Caco-2 (cell line): ENCODE data around the gene ZNF440. TPM values are rescaled to one million over a fixed set of nuclear protein-coding genes. Genes with fewer than 3 reads are reported as not detected.
"Not testable (repeated sequence)": the region's sequence is repeated elsewhere in the genome, so short reads cannot be mapped to it uniquely, and the experiment has no call there.

Experiments
- BruUV-seq: library from RNA; stranded (reverse); fragments of 400-500 nt; replicated peaks from 2 replicates; lab custom pipeline; 2021; lab: Mats Ljungman, UMichigan
- CTCF ChIA-PET: fragments of 300-600 bp; sonication (Branson Sonifier 250); formaldehyde crosslinking; loops from one replicate; lab custom pipeline; 2022; ENCODE audit warnings: antibody characterized with exemption; lab: Charles Lee
- POLR2A ChIA-PET: fragments of 300-600 bp; sonication (Branson Sonifier 250); formaldehyde crosslinking; loops from one replicate; lab custom pipeline; 2022; ENCODE audit warnings: antibody characterized with exemption; lab: Charles Lee
- DNase-seq, 2 experiments: peaks; one replicate each; pipeline versions ENCODE4 v3.0.0 to v3.0.0-alpha.2; 2020 to 2022
- H3K27me3 ChIP-seq: replicated peaks from 2 replicates; pipeline ENCODE4 v1.6.0; 2011; ENCODE audit warnings: low read length; ENCODE audit not compliant: control insufficient read depth, insufficient read depth
- H3K36me3 ChIP-seq: 2 replicates; pipeline ENCODE4 v1.5.1; 2011; ENCODE audit warnings: low read length; ENCODE audit not compliant: control insufficient read depth, insufficient read depth
- H3K4me1 ChIP-seq: fragments of 250-450 bp; sonication (Bioruptor Pico); 2 replicates; pipeline ENCODE4 v1.5.1; 2020; ENCODE audit warnings: mild to moderate bottlenecking
- H3K4me3 ChIP-seq: 2 replicates; pipeline ENCODE4 v1.5.1; 2011; ENCODE audit warnings: low read depth, mild to moderate bottlenecking, control low read depth, low read length
- H3K9me3 ChIP-seq: fragments of 250-450 bp; sonication (Bioruptor Pico); 2 replicates; pipeline ENCODE4 v1.5.1; 2020; ENCODE audit warnings: mild to moderate bottlenecking, moderate library complexity
- H3K27ac Mint-ChIP-seq: one replicate; pipeline ENCODE4 v1.8.0; 2022; ENCODE audit warnings: mixed read lengths; ENCODE audit not compliant: unreplicated experiment
- H3K27me3 Mint-ChIP-seq: one replicate; pipeline ENCODE4 v1.8.0; 2022; ENCODE audit warnings: mixed read lengths; ENCODE audit not compliant: insufficient read depth, unreplicated experiment
- H3K36me3 Mint-ChIP-seq: one replicate; pipeline ENCODE4 v1.8.0; 2022; ENCODE audit warnings: mild to moderate bottlenecking, mixed read lengths; ENCODE audit not compliant: insufficient read depth, unreplicated experiment
- H3K4me1 Mint-ChIP-seq: one replicate; pipeline ENCODE4 v1.8.0; 2022; ENCODE audit warnings: low read depth, mixed read lengths; ENCODE audit not compliant: unreplicated experiment
- H3K4me3 Mint-ChIP-seq: one replicate; pipeline ENCODE4 v1.8.0; 2022; ENCODE audit warnings: mild to moderate bottlenecking, moderate library complexity, mixed read lengths; ENCODE audit not compliant: unreplicated experiment
- H3K9me3 Mint-ChIP-seq: one replicate; pipeline ENCODE4 v1.8.0; 2022; ENCODE audit warnings: mixed read lengths; ENCODE audit not compliant: unreplicated experiment
- CTCF ChIP-seq, 2 experiments: fragments of 200-600 bp in 1 of 2; IDR thresholded peaks; 1 replicate in 1 of 2; 2 replicates in 1 of 2; pipeline versions ENCODE4 v1.5.1 to v1.8.0; 2011 to 2022; ENCODE audit warnings: antibody characterized with exemption in 1 of 2, control low read depth in 1 of 2, inconsistent platforms in 1 of 2, low read depth in 1 of 2, low read length in 1 of 2, mild to moderate bottlenecking in 1 of 2, moderate library complexity in 1 of 2; ENCODE audit not compliant: insufficient read depth in 1 of 2, severe bottlenecking in 1 of 2, unreplicated experiment in 1 of 2
- intact Hi-C: fragments of 100-400 bp; cut with micrococcal nuclease; formaldehyde crosslinking; loops from one replicate; pipeline ENCODE4 v1.10.0; 2022; ENCODE audit not compliant: unreplicated experiment
- total RNA-seq: library from RNA; stranded (reverse); gene quantifications from 2 replicates; pipeline ENCODE4 v1.2.3, GENCODE V29; 2022

ZNF440 gene
- total RNA-seq, 1 experiment from 2014 or later: 13.4 TPM

GRCh38 chr19:11843722-11844121 is 29.6 kb downstream of the ZNF440 start:
- ChIA-PET POLR2A (no interaction called here), CTCF (interaction anchor here (0.9 kb wide), 1 partner anchor 46 kb away, joined by 4 read pairs; no protein-coding TSS in a partner anchor)
- peaks cover 3% of the 10 kb centered on the region for H3K9me3 Mint-ChIP-seq
- no peak overlapping the region for H3K4me3 ChIP-seq
- H3K27ac Mint-ChIP-seq: no peak overlapping the region
- H3K27me3 ChIP-seq: no peaks in the 10 kb centered on the region
- no peak for DNase-seq
- intact Hi-C loops: no loop called here
- no TSS peak for BruUV-seq
- no peaks in the 10 kb centered on the region for H3K36me3 Mint-ChIP-seq
- no peaks in the 10 kb centered on the region for H3K4me1 ChIP-seq
- H3K36me3 ChIP-seq: no peaks in the 10 kb centered on the region
- H3K4me1 Mint-ChIP-seq: no peaks in the 10 kb centered on the region
- H3K27me3 Mint-ChIP-seq: no peaks in the 10 kb centered on the region
- no peak overlapping the region for H3K4me3 Mint-ChIP-seq
- H3K9me3 ChIP-seq: no peaks in the 10 kb centered on the region
- no peak for TF ChIP-seq CTCF (IDR thresholded peaks at IDR 0.05; ENCODE audit: insufficient read depth in 1 of 2, low read depth in 1 of 2, low read length in 1 of 2, severe bottlenecking in 1 of 2, unreplicated experiment in 1 of 2)

DNA sequence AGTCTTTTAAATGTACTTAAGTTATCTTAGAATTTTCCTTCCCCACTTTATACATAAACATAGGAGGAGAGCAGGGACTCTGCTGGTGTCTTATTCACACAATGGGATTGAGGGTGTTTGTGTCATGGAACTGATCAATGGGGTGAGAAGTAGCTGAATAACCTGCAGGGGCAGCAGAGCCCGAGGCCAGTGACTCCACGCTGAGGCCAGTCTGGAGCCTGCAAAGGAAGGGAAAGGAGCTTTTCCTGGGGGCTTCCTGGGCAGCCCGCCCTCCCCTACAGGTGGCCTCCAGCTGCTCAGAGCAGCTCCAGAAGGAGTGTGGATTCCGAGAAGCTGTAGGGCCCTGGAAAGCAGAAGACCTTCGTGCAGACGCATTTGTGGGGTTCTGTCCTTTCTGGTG is 33.5 kb downstream of the ZNF440 start:
- H3K9me3 Mint-ChIP-seq, H3K27me3 Mint-ChIP-seq, POLR2A ChIA-PET, CTCF ChIA-PET, H3K4me3 ChIP-seq, H3K4me3 Mint-ChIP-seq, H3K36me3 ChIP-seq, DNase-seq, intact Hi-C loops, H3K36me3 Mint-ChIP-seq, H3K27ac Mint-ChIP-seq, BruUV-seq, H3K4me1 ChIP-seq, H3K27me3 ChIP-seq, H3K4me1 Mint-ChIP-seq, H3K9me3 ChIP-seq: not testable (repeated sequence)

DNA sequence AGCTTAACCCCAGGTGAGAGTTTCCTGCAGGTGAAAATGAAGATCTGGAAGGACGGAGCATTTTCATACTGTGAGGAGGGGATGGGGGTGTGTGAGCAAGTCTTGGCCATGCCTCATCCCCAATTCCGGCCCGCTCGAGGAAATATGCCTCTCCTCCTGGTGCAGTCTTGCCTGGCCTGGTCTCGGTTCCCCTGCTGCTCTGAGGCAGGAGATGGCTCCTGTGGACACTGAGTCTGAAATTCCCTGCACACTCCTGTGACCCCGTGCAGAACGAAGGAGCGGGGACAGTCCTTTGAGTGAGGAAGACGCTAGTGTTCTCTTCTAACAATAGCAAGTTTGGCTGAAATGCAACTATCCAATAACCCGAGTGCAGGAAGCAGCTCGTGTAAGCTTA is 34.1 kb downstream of the ZNF440 start:
- Histone ChIP-seq H3K9me3 (0 out of 2 replicates have a peak, but pooled peaks cover 2% of the 10 kb centered on the region), H3K4me1 (no peaks in the 10 kb centered on the region), H3K27me3 (no peaks in the 10 kb centered on the region), H3K36me3 (no peaks in the 10 kb centered on the region), H3K4me3 (peak overlapping the region; percentile 57)
- intact Hi-C loops: no loop called here
- DNase-seq: no peak
- Mint-ChIP-seq H3K9me3 (no peaks in the 10 kb centered on the region), H3K36me3 (peaks cover 5% of the 10 kb centered on the region), H3K27ac (no peak overlapping the region), H3K27me3 (no peaks in the 10 kb centered on the region), H3K4me1 (no peaks in the 10 kb centered on the region), H3K4me3 (peak overlapping the region; percentile 71)
- no peak for TF ChIP-seq CTCF (IDR thresholded peaks at IDR 0.05; ENCODE audit: insufficient read depth in 1 of 2, low read depth in 1 of 2, low read length in 1 of 2, severe bottlenecking in 1 of 2, unreplicated experiment in 1 of 2)
- ChIA-PET CTCF (no interaction called here), POLR2A (no interaction called here)
- BruUV-seq: no TSS peak
